PFSK-1 (cell line): ENCODE results near the gene RALGAPB.

ENCODE experiments used
- FOXP2 ChIP-seq: optimal IDR thresholded peaks from 2 replicates; pipeline ENCODE3; 2011; ENCODE audit warnings: borderline replicate concordance, control low read depth, inconsistent platforms; ENCODE audit not compliant: insufficient read depth; ENCODE audit errors: extremely low read length, extremely low read depth
- POLR2AphosphoS5 ChIP-seq: IDR thresholded peaks from 2 replicates; pipeline ENCODE4 v1.6.1; 2012; ENCODE audit warnings: low read depth, mild to moderate bottlenecking, control low read depth, low read length, moderate library complexity
- REST ChIP-seq, 2 experiments: IDR thresholded peaks; 2 replicates each; pipeline versions ENCODE4 v1.6.1 to v1.8.0; 2011 to 2012; ENCODE audit warnings: low read depth in 2 of 2, low read length in 2 of 2, control low read depth in 1 of 2, inconsistent platforms in 1 of 2, mild to moderate bottlenecking in 1 of 2, moderate library complexity in 1 of 2; ENCODE audit not compliant: insufficient read depth in 1 of 2
- SIN3A ChIP-seq: IDR thresholded peaks from 2 replicates; pipeline ENCODE4 v1.6.1; 2012; ENCODE audit warnings: mild to moderate bottlenecking, low read length, moderate library complexity, borderline replicate concordance; ENCODE audit not compliant: insufficient read depth
- TAF1 ChIP-seq: IDR thresholded peaks from 2 replicates; pipeline ENCODE4 v1.6.1; 2012; ENCODE audit warnings: low read length, control low read depth, borderline replicate concordance; ENCODE audit not compliant: insufficient read depth

Gene RALGAPB

GRCh38 chr20:38450412-38450975, 22.1 kb upstream of the RALGAPB start:
- no peak for TF ChIP-seq TAF1
- TF ChIP-seq FOXP2 = no peak
- no peak for TF ChIP-seq POLR2AphosphoS5
- no peak for TF ChIP-seq REST (IDR thresholded peaks at IDR 0.05; ENCODE audit: insufficient read depth in 1 of 2, low read depth in 2 of 2, low read length in 2 of 2)
- no peak for TF ChIP-seq SIN3A

GRCh38 chr20:38452880-38453624, 19.6 kb upstream of the RALGAPB start:
- TF ChIP-seq SIN3A (0 out of 2 replicates have a peak, but pooled peaks have one; percentile 24), REST (IDR thresholded peaks at IDR 0.05; ENCODE audit: insufficient read depth in 1 of 2, low read depth in 2 of 2, low read length in 2 of 2) (no peak), FOXP2 (no peak)

DNA sequence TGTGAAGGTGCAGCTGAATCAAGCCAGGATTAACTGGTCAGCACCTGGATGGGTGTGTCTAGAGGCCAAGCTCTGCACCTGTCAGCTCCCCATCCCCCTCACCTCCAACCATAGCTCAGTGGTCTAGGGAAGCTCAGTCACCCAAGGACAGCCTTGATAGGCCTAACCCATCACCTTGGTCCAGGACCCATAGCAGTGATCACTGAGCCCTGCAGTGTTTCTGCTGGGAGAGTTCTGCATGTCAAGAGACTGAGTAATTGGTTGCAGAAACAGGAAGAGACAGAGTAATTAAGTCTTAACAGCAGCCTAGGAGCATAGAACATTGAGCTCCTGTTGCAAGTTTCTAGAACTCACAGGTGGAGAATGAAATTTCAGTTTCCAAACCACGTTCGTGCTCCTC, 18.7 kb upstream of the RALGAPB start:
- TF ChIP-seq TAF1 = no peak
- no peak for TF ChIP-seq SIN3A
- TF ChIP-seq POLR2AphosphoS5 = no peak
- no peak for TF ChIP-seq REST (IDR thresholded peaks at IDR 0.05; ENCODE audit: insufficient read depth in 1 of 2, low read depth in 2 of 2, low read length in 2 of 2)
- TF ChIP-seq FOXP2 = no peak

DNA sequence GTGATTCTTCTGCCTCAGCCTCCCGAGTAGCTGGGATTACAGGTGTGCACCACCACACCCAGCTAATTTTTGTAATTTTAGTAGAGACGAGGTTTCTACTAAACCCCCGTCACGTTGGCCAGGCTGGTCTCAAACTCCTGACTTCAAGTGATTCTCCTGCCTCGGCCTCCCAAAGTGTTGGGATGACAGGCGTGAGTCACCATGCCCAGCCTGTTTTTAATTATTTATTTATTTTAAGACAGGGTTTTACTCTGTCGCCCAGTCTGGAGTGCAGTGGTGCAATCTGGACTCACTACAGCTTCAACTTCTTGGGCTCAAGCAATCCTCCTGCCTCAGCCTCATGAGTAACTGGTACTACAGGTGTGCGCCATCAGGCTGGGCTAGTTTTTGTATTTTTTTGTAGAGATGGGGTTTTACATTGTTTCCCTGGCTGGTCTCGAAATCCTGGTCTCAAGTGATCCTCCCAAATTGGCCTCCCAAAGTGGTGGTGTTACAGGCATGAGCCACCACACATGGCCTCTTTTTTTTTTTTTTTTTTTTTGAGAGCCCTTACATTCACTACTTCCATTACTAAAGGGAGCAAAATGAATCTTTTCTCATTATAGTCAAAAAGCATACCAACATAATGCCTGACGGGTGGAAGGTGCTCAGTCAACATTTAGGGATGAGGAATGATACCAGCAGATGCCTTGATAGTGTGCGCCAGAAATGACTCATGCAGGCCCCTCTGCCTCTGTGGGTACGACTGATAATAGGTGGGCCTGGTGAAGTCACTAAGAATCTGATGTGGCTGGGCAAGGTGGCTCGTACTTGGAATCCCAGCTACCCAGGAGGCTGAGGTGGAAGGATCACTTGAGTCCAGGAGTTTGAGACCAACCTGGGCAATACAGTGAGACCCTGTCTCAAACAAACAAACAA, 17.8 kb upstream of the RALGAPB start:
- TF ChIP-seq POLR2AphosphoS5 (no peak), REST (IDR thresholded peaks at IDR 0.05; ENCODE audit: insufficient read depth in 1 of 2, low read depth in 2 of 2, low read length in 2 of 2) (no peak), FOXP2 (no peak), TAF1 (no peak), SIN3A (no peak)
